ENCODE results near the gene OTOG.

DNA sequence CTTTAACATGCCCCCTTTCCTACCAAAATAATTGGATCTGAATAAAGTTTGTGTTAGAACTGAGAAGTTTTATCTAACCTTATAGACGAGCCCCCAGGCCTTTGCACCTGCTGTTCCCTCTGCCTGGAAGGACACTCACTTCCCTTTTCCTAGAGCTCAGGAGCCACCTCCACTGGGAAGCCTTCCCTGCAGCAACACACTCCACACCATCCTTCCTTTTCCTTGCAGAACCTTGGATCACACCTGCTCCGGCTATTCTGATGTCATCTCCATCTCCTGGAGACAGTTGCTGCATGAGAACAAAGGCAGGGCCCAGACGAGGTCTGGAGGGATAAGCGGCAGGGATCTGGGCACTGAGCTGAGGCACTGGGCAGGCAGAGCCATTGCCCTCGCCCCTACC lies 149.7 kb downstream of the OTOG start:
- TF ChIP-seq, protein P1, sequence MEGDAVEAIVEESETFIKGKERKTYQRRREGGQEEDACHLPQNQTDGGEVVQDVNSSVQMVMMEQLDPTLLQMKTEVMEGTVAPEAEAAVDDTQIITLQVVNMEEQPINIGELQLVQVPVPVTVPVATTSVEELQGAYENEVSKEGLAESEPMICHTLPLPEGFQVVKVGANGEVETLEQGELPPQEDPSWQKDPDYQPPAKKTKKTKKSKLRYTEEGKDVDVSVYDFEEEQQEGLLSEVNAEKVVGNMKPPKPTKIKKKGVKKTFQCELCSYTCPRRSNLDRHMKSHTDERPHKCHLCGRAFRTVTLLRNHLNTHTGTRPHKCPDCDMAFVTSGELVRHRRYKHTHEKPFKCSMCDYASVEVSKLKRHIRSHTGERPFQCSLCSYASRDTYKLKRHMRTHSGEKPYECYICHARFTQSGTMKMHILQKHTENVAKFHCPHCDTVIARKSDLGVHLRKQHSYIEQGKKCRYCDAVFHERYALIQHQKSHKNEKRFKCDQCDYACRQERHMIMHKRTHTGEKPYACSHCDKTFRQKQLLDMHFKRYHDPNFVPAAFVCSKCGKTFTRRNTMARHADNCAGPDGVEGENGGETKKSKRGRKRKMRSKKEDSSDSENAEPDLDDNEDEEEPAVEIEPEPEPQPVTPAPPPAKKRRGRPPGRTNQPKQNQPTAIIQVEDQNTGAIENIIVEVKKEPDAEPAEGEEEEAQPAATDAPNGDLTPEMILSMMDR (conservative IDR thresholded peaks at IDR 0.05; ENCODE audit: low read length): no peak
- TF ChIP-seq EZH2phosphoT487 (IDR thresholded peaks at IDR 0.05; ENCODE audit: borderline replicate concordance): no peak
